ENCODE data around the gene FKBP5. TPM values are rescaled to one million over a fixed set of nuclear protein-coding genes. Genes with fewer than 3 reads are reported as not detected.
A peak's percentile ranks its signal among the peaks of the same experiment; 100 is the strongest.

The FKBP5 gene
- total RNA-seq, 1 donor from 2014 or later: 4.6 TPM

DNA sequence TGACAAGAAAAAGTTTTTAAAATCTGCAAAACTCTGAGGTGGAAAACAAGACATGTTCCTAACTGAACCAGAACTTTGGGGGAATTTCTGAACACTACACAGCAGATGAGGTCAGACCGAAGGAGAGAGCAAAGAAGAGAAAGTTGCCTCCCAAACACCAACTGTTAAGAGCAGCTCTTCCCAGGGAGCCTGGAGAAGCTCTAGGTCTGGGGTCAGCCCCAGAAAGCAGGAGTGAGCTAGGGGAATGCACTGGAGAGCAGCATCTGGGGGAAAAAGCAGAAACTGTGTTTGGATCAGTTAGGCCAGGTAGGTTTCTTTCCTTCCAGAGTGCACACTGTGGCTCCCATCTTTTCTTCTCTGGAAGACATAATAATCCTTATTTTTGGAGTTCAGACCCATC lies 41.3 kb downstream of the FKBP5 start:
- DNase-seq (ENCODE audit: low read depth) (no peak), FAIRE-seq (no peak)
- Histone ChIP-seq H3K9ac (ENCODE audit: low read length) (no peak overlapping the region), H3K4me2 (ENCODE audit: low read length) (no peak overlapping the region), H3K27ac (ENCODE audit: low read depth, low read length) (no peak overlapping the region), H3K4me1 (ENCODE audit: insufficient read depth, low read length) (no peaks in the 10 kb centered on the region), H3K27me3 (ENCODE audit: insufficient read depth, low read length) (no peaks in the 10 kb centered on the region), H3K9me3 (ENCODE audit: insufficient read depth, low read depth, low read length) (no peaks in the 10 kb centered on the region), H3K4me3 (ENCODE audit: insufficient read depth, low read depth, low read length) (no peak overlapping the region), H3K79me2 (ENCODE audit: insufficient read depth, low read length) (no peaks in the 10 kb centered on the region), H2AFZ (ENCODE audit: low read depth, low read length) (no peak overlapping the region), H3K36me3 (ENCODE audit: insufficient read depth, low read length) (no peaks in the 10 kb centered on the region), H4K20me1 (ENCODE audit: insufficient read depth, low read length) (no peaks in the 10 kb centered on the region)
- H3K9me3 Mint-ChIP-seq (ENCODE audit: unreplicated experiment): no peaks in the 10 kb centered on the region
- no peak overlapping the region for H3K4me3 Mint-ChIP-seq (ENCODE audit: unreplicated experiment)
- no peak overlapping the region for H3K27ac Mint-ChIP-seq (ENCODE audit: unreplicated experiment)
- no peaks in the 10 kb centered on the region for H3K27me3 Mint-ChIP-seq (ENCODE audit: low read depth, unreplicated experiment)
- no peak for TF ChIP-seq EZH2 (IDR thresholded peaks at IDR 0.05; ENCODE audit: insufficient read depth, low read length)
- TF ChIP-seq, protein P1, sequence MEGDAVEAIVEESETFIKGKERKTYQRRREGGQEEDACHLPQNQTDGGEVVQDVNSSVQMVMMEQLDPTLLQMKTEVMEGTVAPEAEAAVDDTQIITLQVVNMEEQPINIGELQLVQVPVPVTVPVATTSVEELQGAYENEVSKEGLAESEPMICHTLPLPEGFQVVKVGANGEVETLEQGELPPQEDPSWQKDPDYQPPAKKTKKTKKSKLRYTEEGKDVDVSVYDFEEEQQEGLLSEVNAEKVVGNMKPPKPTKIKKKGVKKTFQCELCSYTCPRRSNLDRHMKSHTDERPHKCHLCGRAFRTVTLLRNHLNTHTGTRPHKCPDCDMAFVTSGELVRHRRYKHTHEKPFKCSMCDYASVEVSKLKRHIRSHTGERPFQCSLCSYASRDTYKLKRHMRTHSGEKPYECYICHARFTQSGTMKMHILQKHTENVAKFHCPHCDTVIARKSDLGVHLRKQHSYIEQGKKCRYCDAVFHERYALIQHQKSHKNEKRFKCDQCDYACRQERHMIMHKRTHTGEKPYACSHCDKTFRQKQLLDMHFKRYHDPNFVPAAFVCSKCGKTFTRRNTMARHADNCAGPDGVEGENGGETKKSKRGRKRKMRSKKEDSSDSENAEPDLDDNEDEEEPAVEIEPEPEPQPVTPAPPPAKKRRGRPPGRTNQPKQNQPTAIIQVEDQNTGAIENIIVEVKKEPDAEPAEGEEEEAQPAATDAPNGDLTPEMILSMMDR (IDR thresholded peaks at IDR 0.05; ENCODE audit: insufficient read depth, low read depth, low read length): no peak
- no peaks in the 10 kb centered on the region for H3K4me1 Mint-ChIP-seq (ENCODE audit: low read depth, unreplicated experiment)
- H3K36me3 Mint-ChIP-seq (ENCODE audit: low read depth, unreplicated experiment): no peaks in the 10 kb centered on the region

DNA sequence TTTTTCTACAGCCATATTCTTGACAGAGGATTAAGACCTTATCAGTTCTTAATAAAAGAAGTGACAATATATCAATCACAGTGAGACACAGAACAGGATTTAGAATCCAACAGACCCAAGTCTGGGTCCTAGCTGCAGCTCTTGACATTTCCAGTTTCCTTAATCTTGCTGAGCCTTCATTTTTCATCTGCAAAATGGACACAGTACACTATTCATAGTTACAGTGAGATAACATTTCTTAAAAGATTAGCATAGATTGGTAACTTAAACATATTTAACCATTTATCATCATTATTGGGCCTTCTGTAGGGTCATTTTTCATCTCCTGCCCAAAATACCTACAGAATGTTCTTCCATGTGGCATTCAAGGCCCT lies 45.6 kb downstream of the FKBP5 start:
- H3K4me1 Mint-ChIP-seq (ENCODE audit: low read depth, unreplicated experiment): peaks cover 6% of the 10 kb centered on the region
- H3K27me3 ChIP-seq (ENCODE audit: insufficient read depth, low read length): no peaks in the 10 kb centered on the region
- H3K9me3 Mint-ChIP-seq (ENCODE audit: unreplicated experiment): no peaks in the 10 kb centered on the region
- TF ChIP-seq EZH2 (IDR thresholded peaks at IDR 0.05; ENCODE audit: insufficient read depth, low read length): no peak
- TF ChIP-seq, protein P1 (IDR thresholded peaks at IDR 0.05; ENCODE audit: insufficient read depth, low read depth, low read length): no peak
- no peaks in the 10 kb centered on the region for H3K9me3 ChIP-seq (ENCODE audit: insufficient read depth, low read depth, low read length)
- H3K4me3 ChIP-seq (ENCODE audit: insufficient read depth, low read depth, low read length): no peak overlapping the region
- H3K9ac ChIP-seq (ENCODE audit: low read length): no peak overlapping the region
- H4K20me1 ChIP-seq (ENCODE audit: insufficient read depth, low read length): no peaks in the 10 kb centered on the region
- H3K36me3 Mint-ChIP-seq (ENCODE audit: low read depth, unreplicated experiment): no peaks in the 10 kb centered on the region
- H3K4me1 ChIP-seq (ENCODE audit: insufficient read depth, low read length): no peaks in the 10 kb centered on the region
- H3K27ac Mint-ChIP-seq (ENCODE audit: unreplicated experiment): no peak overlapping the region
- no peak overlapping the region for H2AFZ ChIP-seq (ENCODE audit: low read depth, low read length)
- no peaks in the 10 kb centered on the region for H3K27me3 Mint-ChIP-seq (ENCODE audit: low read depth, unreplicated experiment)
- no peak overlapping the region for H3K4me3 Mint-ChIP-seq (ENCODE audit: unreplicated experiment)
- H3K4me2 ChIP-seq (ENCODE audit: low read length): no peak overlapping the region
- FAIRE-seq (no peak), DNase-seq (ENCODE audit: low read depth) (no peak)
- H3K27ac ChIP-seq (ENCODE audit: low read depth, low read length): no peak overlapping the region
- no peaks in the 10 kb centered on the region for H3K36me3 ChIP-seq (ENCODE audit: insufficient read depth, low read length)
- no peaks in the 10 kb centered on the region for H3K79me2 ChIP-seq (ENCODE audit: insufficient read depth, low read length)

DNA sequence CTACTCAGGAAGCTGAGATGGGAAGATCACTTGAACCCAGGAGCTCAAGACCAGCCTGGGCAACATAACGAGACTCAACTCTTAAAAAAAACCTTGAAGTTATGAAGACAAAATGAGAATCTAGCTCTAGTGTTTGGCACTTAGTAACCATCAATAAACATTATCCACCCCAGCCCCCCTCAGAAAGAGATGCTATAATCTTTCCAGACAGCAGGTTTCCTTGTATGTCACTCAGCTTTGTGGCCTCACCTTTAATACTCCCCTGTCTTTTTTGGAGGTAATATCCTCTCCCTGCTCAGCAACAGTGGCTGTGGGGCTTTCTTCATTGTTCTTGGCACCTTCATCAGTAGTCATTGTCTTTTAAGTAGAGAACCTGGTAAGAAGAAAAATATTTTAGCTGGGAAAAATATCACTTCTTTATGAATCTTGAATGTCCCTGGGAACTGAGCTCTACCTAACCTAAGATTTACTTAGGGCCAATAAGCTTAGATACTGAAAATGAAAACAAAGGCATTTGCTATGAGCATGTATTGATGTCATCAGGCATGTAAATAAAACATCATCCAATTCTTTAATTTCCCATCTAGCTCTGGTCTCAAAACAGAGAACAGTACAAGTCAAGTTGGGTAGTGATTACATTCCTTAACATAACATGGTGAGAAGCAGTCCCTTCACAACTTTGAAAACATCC lies 46.1 kb downstream of the FKBP5 start:
- Mint-ChIP-seq H3K27ac (ENCODE audit: unreplicated experiment) (no peak overlapping the region), H3K9me3 (ENCODE audit: unreplicated experiment) (no peaks in the 10 kb centered on the region), H3K4me3 (ENCODE audit: unreplicated experiment) (no peak overlapping the region), H3K4me1 (ENCODE audit: low read depth, unreplicated experiment) (peaks cover 6% of the 10 kb centered on the region), H3K36me3 (ENCODE audit: low read depth, unreplicated experiment) (no peaks in the 10 kb centered on the region), H3K27me3 (ENCODE audit: low read depth, unreplicated experiment) (no peaks in the 10 kb centered on the region)
- no peak overlapping the region for H3K27ac ChIP-seq (ENCODE audit: low read depth, low read length)
- FAIRE-seq (peak; percentile 29), DNase-seq (ENCODE audit: low read depth) (no peak)
- no peaks in the 10 kb centered on the region for H3K4me1 ChIP-seq (ENCODE audit: insufficient read depth, low read length)
- TF ChIP-seq EZH2 (IDR thresholded peaks at IDR 0.05; ENCODE audit: insufficient read depth, low read length): no peak
- TF ChIP-seq, protein P1 (IDR thresholded peaks at IDR 0.05; ENCODE audit: insufficient read depth, low read depth, low read length): no peak
- no peaks in the 10 kb centered on the region for H3K27me3 ChIP-seq (ENCODE audit: insufficient read depth, low read length)
- no peak overlapping the region for H3K4me3 ChIP-seq (ENCODE audit: insufficient read depth, low read depth, low read length)
- H3K36me3 ChIP-seq (ENCODE audit: insufficient read depth, low read length): no peaks in the 10 kb centered on the region
- no peak overlapping the region for H3K4me2 ChIP-seq (ENCODE audit: low read length)
- H3K9ac ChIP-seq (ENCODE audit: low read length): no peak overlapping the region
- H3K79me2 ChIP-seq (ENCODE audit: insufficient read depth, low read length): no peaks in the 10 kb centered on the region
- H3K9me3 ChIP-seq (ENCODE audit: insufficient read depth, low read depth, low read length): no peaks in the 10 kb centered on the region
- no peak overlapping the region for H2AFZ ChIP-seq (ENCODE audit: low read depth, low read length)
- no peaks in the 10 kb centered on the region for H4K20me1 ChIP-seq (ENCODE audit: insufficient read depth, low read length)

Data from astrocyte (in vitro differentiated cells and primary cell).